Adrenal gland (tissue), 5 donors: ENCODE measurements around the gene CFAP90.

Experiments
- CTCF ChIP-seq, 6 experiments: fragments of 450-650 bp in 4 of 6; fragments of 200-600 bp in 2 of 6; sonication (generic) in 1 of 6; IDR thresholded peaks; 1 replicate in 5 of 6; 2 replicates in 1 of 6; pipeline versions ENCODE4 v1.5.1 to v1.8.0; 2016 to 2021; ENCODE audit warnings: antibody characterized with exemption in 6 of 6, mild to moderate bottlenecking in 2 of 6, moderate library complexity in 1 of 6
- POLR2A ChIP-seq, 2 donors: fragments of 450-650 bp; IDR thresholded peaks; one replicate each; pipeline ENCODE4 v1.6.1; 2017; ENCODE audit warnings: antibody characterized with exemption in 2 of 2, mild to moderate bottlenecking in 2 of 2, moderate library complexity in 1 of 2
- donor health status: DM: no; HTN: no; CAD: no.

GRCh38 chr5:7850395-7851239 is at the start of gene CFAP90:
- TF ChIP-seq CTCF (IDR thresholded peaks at IDR 0.05) (peak in 4 of 6 experiments; percentile 8 to 43 (median 25)), POLR2A (IDR thresholded peaks at IDR 0.05) (no peak)
